COR-L47 (cell line): Measurements from ENCODE around the gene TXK.

ENCODE experiments used
- DNase-seq: peaks from one replicate; lab custom pipeline; 2025; lab: John Stamatoyannopoulos, UW

TXK gene

GRCh38 chr4:48137846-48138245, 3.8 kb upstream of the TXK start:
- DNase-seq = no peak

- DNase-seq = peak; percentile 16
Measured at GRCh38 chr4:48133669-48134068, 381 bp downstream of the TXK start.

DNA sequence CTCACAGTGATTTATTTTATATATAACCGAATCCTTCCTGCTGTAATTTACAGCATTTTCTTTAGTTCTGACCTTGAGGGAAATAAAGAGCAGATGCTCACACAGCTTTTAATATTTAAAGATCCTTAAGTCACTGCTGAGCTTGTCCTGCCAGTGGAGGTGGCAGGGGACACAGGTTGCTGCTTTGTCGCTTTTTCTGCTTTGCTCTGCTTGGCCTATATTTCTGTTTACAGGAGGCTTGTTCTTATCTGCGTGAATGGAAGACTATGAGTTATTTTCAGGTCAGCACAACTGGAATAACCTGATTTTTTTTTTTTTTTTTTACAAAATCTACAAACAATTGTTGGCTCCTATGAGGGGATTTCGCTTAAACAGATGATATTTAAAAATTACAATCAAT, 2.3 kb downstream of the TXK start:
- DNase-seq = no peak

GRCh38 chr4:48130100-48130499, 4.0 kb downstream of the TXK start:
- no peak for DNase-seq

- no peak for DNase-seq
Measured at GRCh38 chr4:48129307-48130014, 4.6 kb downstream of the TXK start.

DNA sequence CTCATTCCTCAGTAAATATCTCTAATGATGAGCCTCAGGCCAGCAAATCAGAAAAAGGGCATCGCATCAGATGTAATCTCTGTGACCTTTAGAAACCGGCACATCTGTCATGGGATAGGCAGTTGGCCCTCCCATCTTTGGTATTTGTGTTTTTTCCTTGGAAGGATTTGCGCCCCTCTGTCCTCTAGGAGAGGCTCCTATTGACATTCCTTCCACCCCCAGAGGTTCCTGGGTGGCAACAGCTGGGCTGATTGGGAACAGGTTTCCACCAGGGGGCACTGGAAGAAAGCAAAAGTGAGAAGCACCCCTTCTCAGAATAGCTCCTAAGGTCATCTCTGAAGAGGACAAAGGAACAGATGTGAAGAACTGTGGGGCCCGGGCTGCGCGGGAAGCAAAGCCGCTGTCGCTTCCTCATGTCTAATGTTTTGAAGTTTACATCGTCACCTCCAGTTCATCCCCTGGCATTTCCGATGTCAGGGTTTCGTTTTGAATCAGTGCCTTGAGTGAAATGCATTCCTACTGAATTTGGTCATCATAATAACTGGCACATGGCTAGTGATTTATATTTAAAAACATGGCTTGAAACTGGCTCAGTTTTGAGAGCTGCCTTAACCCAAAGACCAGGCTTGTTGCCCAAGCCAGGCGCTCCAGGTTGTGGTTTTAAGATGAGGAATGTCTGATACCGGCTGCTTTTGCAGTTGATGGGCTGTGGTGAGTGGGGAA, 6.2 kb downstream of the TXK start:
- DNase-seq = peak; percentile 62

- peak; percentile 16 for DNase-seq
Measured at GRCh38 chr4:48127231-48127630, 6.8 kb downstream of the TXK start.

DNA sequence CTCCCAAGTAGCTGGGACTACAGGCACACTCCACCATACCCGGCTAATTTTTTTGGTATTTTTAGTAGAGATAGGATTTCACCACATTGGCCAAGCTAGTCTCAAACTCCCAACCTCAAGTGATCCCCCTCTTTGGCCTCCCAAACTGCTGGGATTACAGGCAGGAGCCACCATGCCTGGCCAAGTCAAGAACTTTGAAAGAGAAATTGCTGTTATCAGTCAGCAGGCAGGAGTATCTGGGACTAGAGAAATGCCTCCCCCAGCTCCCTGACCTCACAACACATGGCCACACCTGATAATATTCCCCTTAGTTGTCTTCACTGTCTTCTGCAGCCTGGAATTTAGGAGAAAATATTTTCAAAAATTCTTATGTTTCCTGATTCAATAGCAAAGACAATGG, 7.4 kb downstream of the TXK start:
- no peak for DNase-seq

GRCh38 chr4:48124870-48125269, 9.2 kb downstream of the TXK start:
- DNase-seq = no peak

GRCh38 chr4:48122756-48123155, 11.3 kb downstream of the TXK start:
- DNase-seq = no peak

DNA sequence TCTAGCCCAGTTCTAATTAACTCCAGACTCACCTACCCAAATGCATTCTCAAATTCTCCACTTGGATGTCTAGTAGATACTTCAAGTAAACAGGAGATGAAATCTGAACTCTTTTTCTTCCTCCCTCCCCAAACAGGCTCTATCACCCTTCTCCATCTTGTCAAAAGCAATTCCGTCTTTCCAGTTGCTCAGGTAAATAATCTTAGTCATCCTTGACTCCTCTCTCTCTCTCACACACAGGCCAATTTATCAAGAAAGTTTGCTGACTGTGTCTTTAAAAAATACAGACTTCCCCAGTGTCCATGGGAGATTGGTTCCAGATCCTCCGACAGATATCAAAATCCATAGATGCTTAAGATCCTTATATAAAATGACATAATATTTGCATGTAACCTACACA, 12.9 kb downstream of the TXK start:
- no peak for DNase-seq

DNA sequence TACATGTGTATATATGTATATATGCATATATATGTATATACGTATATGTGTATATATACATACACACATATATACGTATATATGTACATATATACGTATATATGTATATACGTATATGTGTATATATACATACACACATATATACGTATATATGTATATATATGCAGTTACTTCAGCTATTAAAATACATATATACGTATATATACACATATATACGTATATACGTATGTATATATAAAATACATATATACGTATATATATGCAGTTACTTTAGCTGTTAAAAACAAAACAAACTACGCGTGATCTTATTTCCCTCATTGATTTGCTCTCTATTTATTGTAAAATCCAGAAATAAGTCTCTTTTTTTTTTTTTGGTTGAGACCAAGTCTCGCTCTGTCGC, 13.9 kb downstream of the TXK start:
- DNase-seq = no peak

GRCh38 chr4:48119646-48120045, 14.4 kb downstream of the TXK start:
- peak; percentile 8 for DNase-seq

DNA sequence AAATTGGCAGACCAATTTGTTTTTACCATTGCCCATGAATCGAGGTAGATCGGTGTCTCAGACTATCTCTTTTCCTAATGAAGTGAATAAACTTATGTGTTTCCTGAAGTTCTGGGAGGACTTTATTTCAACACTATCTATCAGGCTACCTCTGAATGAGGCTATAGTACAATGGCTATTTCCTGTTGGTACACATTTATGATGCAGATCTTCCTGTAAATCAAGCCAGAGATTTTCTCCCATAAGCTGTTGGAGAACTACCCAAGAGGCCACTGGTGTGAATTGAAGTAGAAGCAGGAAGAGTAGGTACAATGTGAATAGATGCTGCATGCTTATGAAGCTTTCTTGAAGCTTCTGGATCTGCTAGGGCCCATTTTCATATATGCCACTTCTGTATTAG, 16.0 kb downstream of the TXK start:
- no peak for DNase-seq

GRCh38 chr4:48116582-48116981, 17.5 kb downstream of the TXK start:
- no peak for DNase-seq

GRCh38 chr4:48114412-48114811, 19.6 kb downstream of the TXK start:
- DNase-seq = no peak

GRCh38 chr4:48112017-48112667, 21.9 kb downstream of the TXK start:
- no peak for DNase-seq

DNA sequence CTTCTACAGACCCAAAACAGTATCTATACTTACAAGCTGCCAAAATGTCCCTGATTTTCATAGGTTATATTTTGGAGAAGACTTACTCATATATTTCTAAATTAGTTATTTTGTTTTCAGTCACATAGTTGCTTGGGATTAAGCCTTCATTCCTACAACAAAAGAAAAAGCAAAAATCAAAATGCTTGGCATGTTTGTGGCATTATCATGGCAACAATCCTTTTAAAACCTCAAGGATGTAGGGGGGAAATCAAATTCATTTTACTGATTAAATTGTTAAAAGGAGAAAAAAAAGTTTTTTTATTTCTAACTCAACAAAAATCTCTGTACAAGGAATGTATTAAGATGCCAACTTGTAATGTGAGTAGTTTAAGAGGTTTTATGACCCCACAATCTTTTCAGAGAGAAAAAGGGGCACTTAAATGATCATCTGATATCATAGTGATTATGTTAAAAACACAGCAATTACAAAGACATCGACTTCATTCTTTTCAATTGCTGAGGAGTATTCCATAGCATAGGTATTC, 23.5 kb downstream of the TXK start:
- DNase-seq = no peak

DNA sequence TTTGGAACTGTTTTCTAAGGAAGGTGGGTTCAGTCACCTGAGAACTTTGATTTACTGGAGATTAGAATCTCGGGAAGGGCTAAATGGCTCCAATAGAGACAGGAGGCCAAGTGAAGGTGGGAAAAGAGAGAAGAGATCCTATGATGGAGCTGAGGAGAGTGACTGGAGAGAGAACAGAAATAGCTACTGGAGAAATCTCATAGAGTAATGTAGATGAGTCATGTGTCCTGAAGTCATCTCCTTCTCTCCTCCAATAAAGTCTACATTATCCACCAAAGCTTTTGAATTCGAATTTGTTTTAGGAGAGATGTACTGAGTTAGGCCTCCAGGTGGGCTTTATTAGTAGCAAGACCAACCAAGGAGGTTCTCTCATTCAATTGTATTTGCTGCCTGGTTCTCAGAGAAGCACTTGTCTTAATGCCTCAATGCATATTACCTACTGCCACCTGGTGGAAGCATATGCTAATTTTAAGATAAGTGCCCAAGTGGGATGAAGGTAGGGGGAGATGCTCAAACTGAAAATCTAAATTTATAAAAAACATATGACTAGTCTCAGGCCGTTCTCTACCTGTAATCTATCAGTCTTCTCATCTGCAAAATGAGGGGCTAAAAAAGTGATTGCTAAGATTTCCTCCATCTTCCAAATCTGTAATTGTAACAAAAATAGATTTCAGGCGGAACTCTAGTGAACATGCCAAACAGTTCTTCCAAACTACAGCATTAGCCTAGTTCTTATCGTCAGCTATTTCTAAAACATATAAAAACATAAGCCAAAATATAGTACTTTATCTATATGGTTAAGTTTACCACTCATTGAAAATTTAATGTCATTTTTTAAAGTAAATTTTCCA, 24.4 kb downstream of the TXK start:
- peak; percentile 60 for DNase-seq

- DNase-seq = no peak
Measured at GRCh38 chr4:48108309-48109073, 25.6 kb downstream of the TXK start.

- no peak for DNase-seq
Measured at GRCh38 chr4:48105230-48105629, 28.8 kb downstream of the TXK start.
